Ovary (tissue), 3 donors: ENCODE data around the gene TSACC.

Experiments
- CTCF ChIP-seq, 3 donors: fragments of 450-650 bp in 2 of 3; fragments of 200-600 bp in 1 of 3; IDR thresholded peaks; one replicate each; pipeline versions ENCODE4 v1.5.1 to v1.8.0; 2016 to 2022; ENCODE audit warnings: antibody characterized with exemption in 3 of 3, mild to moderate bottlenecking in 1 of 3
- EP300 ChIP-seq: sonication (generic); formaldehyde crosslinking; IDR thresholded peaks from one replicate; pipeline ENCODE4 v1.6.1; 2017; ENCODE audit warnings: antibody characterized with exemption
- donor health status: DM: no; HTN: no; CAD: no.

- TF ChIP-seq CTCF (IDR thresholded peaks at IDR 0.05): no peak
- TF ChIP-seq EP300: no peak
These were observed 20.3 kb downstream of the TSACC start for GRCh38 chr1:156358641-156359040.
